Activated gamma-delta T cell (primary cell): ENCODE measurements around the gene ZNF649.
"Not testable (repeated sequence)": the region's sequence is repeated elsewhere in the genome, so short reads cannot be mapped to it uniquely, and the experiment has no call there.

Experiments
- DNase-seq: peaks from one replicate; lab custom pipeline; 2025; lab: John Stamatoyannopoulos, UW
- total RNA-seq, 2 donors: gene quantifications; one replicate each; lab custom pipeline; 2026; lab: John Stamatoyannopoulos, UW

The ZNF649 gene
- total RNA-seq: 28.8 to 35.5 reads per million in 2 donors

- peak; percentile 40 for DNase-seq
These were observed at the start of gene ZNF649 for GRCh38 chr19:51904331-51905165. Gene ZNF649, minus strand, starts transcription at chr19:51905017. Its CDS starts 4,910 bp downstream, at chr19:51900107.

GRCh38 chr19:51948975-51949374 lies 44.2 kb upstream of the ZNF649 start:
- no peak for DNase-seq

GRCh38 chr19:51946602-51947001 lies 41.8 kb upstream of the ZNF649 start:
- DNase-seq: no peak

- no peak for DNase-seq
These were observed 40.2 kb upstream of the ZNF649 start for GRCh38 chr19:51944798-51945552.

GRCh38 chr19:51938936-51939335 lies 34.1 kb upstream of the ZNF649 start:
- no peak for DNase-seq

GRCh38 chr19:51931921-51932320 lies 27.1 kb upstream of the ZNF649 start:
- DNase-seq: no peak

GRCh38 chr19:51927859-51928258 lies 23.0 kb upstream of the ZNF649 start:
- no peak for DNase-seq

- peak; percentile 41 for DNase-seq
These were observed 22.2 kb upstream of the ZNF649 start, which contains the start of gene ZNF613 for GRCh38 chr19:51926784-51927741. Gene ZNF613, plus strand, starts transcription at chr19:51927472. Its CDS starts 8,749 bp downstream, at chr19:51936221.

- no peak for DNase-seq
These were observed 21.6 kb upstream of the ZNF649 start for GRCh38 chr19:51926426-51926783.

GRCh38 chr19:51921949-51922348 lies 17.1 kb upstream of the ZNF649 start:
- no peak for DNase-seq

- DNase-seq: no peak
These were observed 14.8 kb upstream of the ZNF649 start for GRCh38 chr19:51919606-51920005.

- no peak for DNase-seq
These were observed 11.3 kb upstream of the ZNF649 start for GRCh38 chr19:51916167-51916566.

GRCh38 chr19:51915324-51915867 lies 10.6 kb upstream of the ZNF649 start:
- DNase-seq: no peak

- not testable (repeated sequence) for DNase-seq
These were observed 3.2 kb upstream of the ZNF649 start for GRCh38 chr19:51907981-51908380.

GRCh38 chr19:51906108-51906507 lies 1.3 kb upstream of the ZNF649 start:
- not testable (repeated sequence) for DNase-seq

GRCh38 chr19:51905639-51906038 lies 822 bp upstream of the ZNF649 start:
- not testable (repeated sequence) for DNase-seq

- no peak for DNase-seq
These were observed 389 bp upstream of the ZNF649 start for GRCh38 chr19:51905206-51905605.

- DNase-seq: no peak
These were observed 1.6 kb downstream of the ZNF649 start for GRCh38 chr19:51903192-51903591.

GRCh38 chr19:51901860-51902259 lies 3.0 kb downstream of the ZNF649 start:
- DNase-seq: no peak

GRCh38 chr19:51891193-51891747 lies 13.5 kb downstream of the ZNF649 start:
- no peak for DNase-seq

GRCh38 chr19:51889934-51890333 lies 14.9 kb downstream of the ZNF649 start:
- DNase-seq: no peak
